ENCODE measurements around the gene DNAH8.
"Not testable (repeated sequence)": the region's sequence is repeated elsewhere in the genome, so short reads cannot be mapped to it uniquely, and the experiment has no call there.

Gene DNAH8

GRCh38 chr6:38909015-38909730 is 194.1 kb downstream of the DNAH8 start:
- no peak overlapping the region for H3K27ac ChIP-seq (ENCODE audit: low read depth, low read length)
- H3K4me3 ChIP-seq (ENCODE audit: low read depth in 1 of 2, low read length in 2 of 2): no peak overlapping the region
- peaks cover 0 to 9% of the 10 kb centered on the region in 2 donors for H3K4me1 ChIP-seq (ENCODE audit: control insufficient read depth in 1 of 2, insufficient read depth in 2 of 2, low read length in 2 of 2)
- H3K36me3 ChIP-seq (ENCODE audit: control insufficient read depth in 1 of 2, insufficient read depth in 2 of 2, low read length in 2 of 2): no peaks in the 10 kb centered on the region
- H3K27me3 ChIP-seq (ENCODE audit: control insufficient read depth in 1 of 2, insufficient read depth in 2 of 2, low read length in 2 of 2): no peaks in the 10 kb centered on the region
- no peak overlapping the region for H3K9ac ChIP-seq (ENCODE audit: low read depth in 1 of 2, low read length in 2 of 2)
- H3K9me3 ChIP-seq (ENCODE audit: control insufficient read depth in 1 of 2, low read length in 2 of 2): no peaks in the 10 kb centered on the region

GRCh38 chr6:38910207-38910606 is 195.1 kb downstream of the DNAH8 start:
- Histone ChIP-seq H3K9ac (ENCODE audit: low read depth in 1 of 2, low read length in 2 of 2) (no peak overlapping the region), H3K36me3 (ENCODE audit: control insufficient read depth in 1 of 2, insufficient read depth in 2 of 2, low read length in 2 of 2) (no peaks in the 10 kb centered on the region), H3K4me3 (ENCODE audit: low read depth in 1 of 2, low read length in 2 of 2) (no peak overlapping the region), H3K27ac (ENCODE audit: low read depth, low read length) (no peak overlapping the region), H3K9me3 (ENCODE audit: control insufficient read depth in 1 of 2, low read length in 2 of 2) (no peaks in the 10 kb centered on the region), H3K27me3 (ENCODE audit: control insufficient read depth in 1 of 2, insufficient read depth in 2 of 2, low read length in 2 of 2) (no peaks in the 10 kb centered on the region), H3K4me1 (ENCODE audit: control insufficient read depth in 1 of 2, insufficient read depth in 2 of 2, low read length in 2 of 2) (peaks cover 0 to 9% of the 10 kb centered on the region in 2 donors)

GRCh38 chr6:38912378-38912777 is 197.3 kb downstream of the DNAH8 start:
- Histone ChIP-seq H3K27me3 (ENCODE audit: control insufficient read depth in 1 of 2, insufficient read depth in 2 of 2, low read length in 2 of 2) (no peaks in the 10 kb centered on the region), H3K9me3 (ENCODE audit: control insufficient read depth in 1 of 2, low read length in 2 of 2) (no peaks in the 10 kb centered on the region), H3K27ac (ENCODE audit: low read depth, low read length) (no peak overlapping the region), H3K36me3 (ENCODE audit: control insufficient read depth in 1 of 2, insufficient read depth in 2 of 2, low read length in 2 of 2) (no peaks in the 10 kb centered on the region), H3K4me3 (ENCODE audit: low read depth in 1 of 2, low read length in 2 of 2) (no peak overlapping the region), H3K9ac (ENCODE audit: low read depth in 1 of 2, low read length in 2 of 2) (no peak overlapping the region), H3K4me1 (ENCODE audit: control insufficient read depth in 1 of 2, insufficient read depth in 2 of 2, low read length in 2 of 2) (peaks cover 0 to 7% of the 10 kb centered on the region in 2 donors)

GRCh38 chr6:38915205-38915925 is 200.3 kb downstream of the DNAH8 start:
- H3K4me3 ChIP-seq (ENCODE audit: low read depth in 1 of 2, low read length in 2 of 2): no peak overlapping the region
- H3K9me3 ChIP-seq (ENCODE audit: control insufficient read depth in 1 of 2, low read length in 2 of 2): no peaks in the 10 kb centered on the region
- H3K4me1 ChIP-seq (ENCODE audit: control insufficient read depth in 1 of 2, insufficient read depth in 2 of 2, low read length in 2 of 2): no peaks in the 10 kb centered on the region
- no peak overlapping the region for H3K27ac ChIP-seq (ENCODE audit: low read depth, low read length)
- H3K9ac ChIP-seq (ENCODE audit: low read depth in 1 of 2, low read length in 2 of 2): no peak overlapping the region
- no peaks in the 10 kb centered on the region for H3K36me3 ChIP-seq (ENCODE audit: control insufficient read depth in 1 of 2, insufficient read depth in 2 of 2, low read length in 2 of 2)
- H3K27me3 ChIP-seq (ENCODE audit: control insufficient read depth in 1 of 2, insufficient read depth in 2 of 2, low read length in 2 of 2): no peaks in the 10 kb centered on the region

DNA sequence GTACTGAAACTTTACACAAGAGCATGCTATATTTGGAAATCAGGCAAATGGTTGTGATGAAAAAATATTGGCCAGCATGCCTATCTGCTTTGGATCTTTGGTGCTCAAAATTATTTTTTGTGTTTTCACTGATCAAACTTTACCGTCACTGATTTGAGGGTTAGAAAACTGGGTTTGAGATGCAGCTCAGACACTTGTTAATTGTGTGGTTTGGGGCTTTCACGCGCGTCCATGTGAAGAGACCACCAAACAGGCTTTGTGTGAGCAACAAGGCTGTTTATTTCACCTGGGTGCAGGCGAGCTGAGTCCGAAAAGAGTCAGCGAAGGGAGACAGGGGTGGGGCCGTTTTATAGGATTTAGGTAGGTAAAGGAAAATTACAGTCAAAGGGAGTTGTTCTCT is 206.4 kb downstream of the DNAH8 start:
- not testable (repeated sequence) for H3K27ac ChIP-seq (ENCODE audit: low read depth, low read length); H3K4me3 ChIP-seq (ENCODE audit: low read depth in 1 of 2, low read length in 2 of 2); H3K4me1 ChIP-seq (ENCODE audit: control insufficient read depth in 1 of 2, insufficient read depth in 2 of 2, low read length in 2 of 2); H3K36me3 ChIP-seq (ENCODE audit: control insufficient read depth in 1 of 2, insufficient read depth in 2 of 2, low read length in 2 of 2); H3K27me3 ChIP-seq (ENCODE audit: control insufficient read depth in 1 of 2, insufficient read depth in 2 of 2, low read length in 2 of 2); H3K9me3 ChIP-seq (ENCODE audit: control insufficient read depth in 1 of 2, low read length in 2 of 2); H3K9ac ChIP-seq (ENCODE audit: low read depth in 1 of 2, low read length in 2 of 2)

DNA sequence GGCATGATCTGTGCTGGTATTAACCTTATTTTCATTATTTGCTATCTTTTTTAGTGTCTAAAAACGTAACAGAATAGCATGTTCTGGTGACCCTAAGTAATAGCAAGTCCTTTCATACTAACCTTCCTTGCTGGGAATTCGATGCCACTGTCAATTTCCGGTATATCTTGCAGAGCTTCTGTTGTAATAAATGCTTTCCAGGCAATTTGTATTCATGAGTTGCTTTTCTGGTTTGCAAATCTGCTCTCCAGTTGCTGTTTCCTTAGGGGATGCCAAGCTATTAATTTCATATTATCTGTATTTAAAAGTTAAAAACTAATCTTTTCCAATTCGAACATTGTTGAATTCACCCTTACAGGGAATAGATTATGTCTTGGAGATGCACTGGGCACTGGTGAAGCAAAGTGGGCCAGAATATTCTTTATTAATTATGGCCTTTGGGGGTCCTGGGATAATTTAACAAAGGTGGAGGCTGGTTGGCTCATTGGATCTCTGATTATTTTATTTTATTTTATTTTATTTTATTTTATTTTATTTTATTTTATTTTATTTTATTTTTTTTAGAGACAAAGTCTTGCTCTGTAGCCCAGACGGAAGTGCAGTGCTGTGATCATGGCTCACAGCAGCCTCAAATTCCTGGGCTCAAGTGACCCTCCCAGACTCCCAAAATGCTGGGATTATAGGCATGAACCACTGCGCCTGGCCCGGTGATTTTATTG is 209.8 kb downstream of the DNAH8 start:
- Histone ChIP-seq H3K9ac (ENCODE audit: low read depth in 1 of 2, low read length in 2 of 2) (no peak overlapping the region), H3K27ac (ENCODE audit: low read depth, low read length) (no peak overlapping the region), H3K27me3 (ENCODE audit: control insufficient read depth in 1 of 2, insufficient read depth in 2 of 2, low read length in 2 of 2) (peaks cover 0 to 3% of the 10 kb centered on the region in 2 donors), H3K9me3 (ENCODE audit: control insufficient read depth in 1 of 2, low read length in 2 of 2) (no peaks in the 10 kb centered on the region), H3K36me3 (ENCODE audit: control insufficient read depth in 1 of 2, insufficient read depth in 2 of 2, low read length in 2 of 2) (no peaks in the 10 kb centered on the region), H3K4me3 (ENCODE audit: low read depth in 1 of 2, low read length in 2 of 2) (no peak overlapping the region), H3K4me1 (ENCODE audit: control insufficient read depth in 1 of 2, insufficient read depth in 2 of 2, low read length in 2 of 2) (no peaks in the 10 kb centered on the region)

DNA sequence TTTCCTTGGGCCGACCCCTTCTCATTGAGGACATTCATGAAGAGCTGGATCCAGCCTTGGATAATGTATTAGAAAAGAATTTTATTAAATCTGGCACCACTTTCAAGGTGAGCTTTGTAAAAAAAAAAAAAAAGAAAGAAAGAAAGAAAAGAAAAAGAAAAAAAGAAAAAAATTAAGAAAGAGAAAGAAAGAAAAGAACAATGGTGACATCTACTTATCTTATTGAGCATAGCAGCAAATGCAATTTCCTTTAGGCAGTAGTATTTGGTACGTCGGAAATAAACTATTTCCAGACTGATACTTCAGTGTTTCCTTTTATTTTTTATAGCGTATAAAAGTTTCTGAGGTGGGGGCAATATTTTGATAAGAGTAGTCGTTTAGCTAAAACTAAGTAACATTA is 214.4 kb downstream of the DNAH8 start:
- no peak overlapping the region for H3K27ac ChIP-seq (ENCODE audit: low read depth, low read length)
- H3K9ac ChIP-seq (ENCODE audit: low read depth in 1 of 2, low read length in 2 of 2): no peak overlapping the region
- H3K27me3 ChIP-seq (ENCODE audit: control insufficient read depth in 1 of 2, insufficient read depth in 2 of 2, low read length in 2 of 2): peaks cover 0 to 3% of the 10 kb centered on the region in 2 donors
- no peak overlapping the region for H3K4me3 ChIP-seq (ENCODE audit: low read depth in 1 of 2, low read length in 2 of 2)
- H3K9me3 ChIP-seq (ENCODE audit: control insufficient read depth in 1 of 2, low read length in 2 of 2): no peaks in the 10 kb centered on the region
- no peaks in the 10 kb centered on the region for H3K36me3 ChIP-seq (ENCODE audit: control insufficient read depth in 1 of 2, insufficient read depth in 2 of 2, low read length in 2 of 2)
- no peaks in the 10 kb centered on the region for H3K4me1 ChIP-seq (ENCODE audit: control insufficient read depth in 1 of 2, insufficient read depth in 2 of 2, low read length in 2 of 2)

DNA sequence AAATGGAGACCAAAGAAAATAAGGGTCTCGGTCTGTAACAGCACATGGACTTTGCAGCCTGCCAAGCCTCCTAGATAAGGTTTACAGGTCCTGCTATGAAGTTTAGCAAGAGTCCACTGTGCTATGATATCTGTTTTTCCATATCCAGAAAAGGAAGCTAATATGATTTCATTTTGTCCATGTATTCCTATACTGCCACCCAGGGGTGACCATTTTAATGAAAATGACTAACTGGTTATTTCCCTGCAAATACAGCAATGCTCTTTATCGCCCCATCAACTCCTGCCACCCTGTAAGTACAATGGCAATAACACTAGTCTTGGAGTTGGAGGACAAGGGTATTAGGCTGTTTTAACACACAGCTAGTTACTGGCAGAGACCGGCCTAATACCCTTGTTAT is 218.3 kb downstream of the DNAH8 start:
- Histone ChIP-seq H3K36me3 (ENCODE audit: control insufficient read depth in 1 of 2, insufficient read depth in 2 of 2, low read length in 2 of 2) (no peaks in the 10 kb centered on the region), H3K4me1 (ENCODE audit: control insufficient read depth in 1 of 2, insufficient read depth in 2 of 2, low read length in 2 of 2) (no peaks in the 10 kb centered on the region), H3K4me3 (ENCODE audit: low read depth in 1 of 2, low read length in 2 of 2) (no peak overlapping the region), H3K9me3 (ENCODE audit: control insufficient read depth in 1 of 2, low read length in 2 of 2) (no peaks in the 10 kb centered on the region), H3K27me3 (ENCODE audit: control insufficient read depth in 1 of 2, insufficient read depth in 2 of 2, low read length in 2 of 2) (peaks cover 0 to 3% of the 10 kb centered on the region in 2 donors), H3K27ac (ENCODE audit: low read depth, low read length) (no peak overlapping the region), H3K9ac (ENCODE audit: low read depth in 1 of 2, low read length in 2 of 2) (no peak overlapping the region)

DNA sequence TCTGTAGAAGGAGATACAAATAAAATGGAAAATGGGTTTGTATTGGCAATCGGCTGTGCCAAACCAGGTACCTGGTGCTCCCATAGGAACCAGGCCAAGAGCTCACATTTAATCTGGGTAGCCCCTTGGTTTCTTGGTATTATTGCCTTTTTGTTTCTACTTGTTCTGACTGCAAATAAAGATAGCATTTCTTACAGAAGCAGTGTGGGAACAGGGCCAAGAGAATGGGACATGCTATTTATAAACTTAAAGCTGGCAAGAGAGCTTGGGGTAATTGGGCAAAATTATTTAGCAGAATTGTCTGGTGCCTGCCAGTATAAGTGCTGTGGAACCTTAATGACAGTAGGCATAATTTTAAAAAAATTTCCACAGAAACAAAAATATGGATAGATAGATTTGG is 219.9 kb downstream of the DNAH8 start:
- no peak overlapping the region for H3K27ac ChIP-seq (ENCODE audit: low read depth, low read length)
- H3K9me3 ChIP-seq (ENCODE audit: control insufficient read depth in 1 of 2, low read length in 2 of 2): no peaks in the 10 kb centered on the region
- H3K9ac ChIP-seq (ENCODE audit: low read depth in 1 of 2, low read length in 2 of 2): no peak overlapping the region
- no peaks in the 10 kb centered on the region for H3K27me3 ChIP-seq (ENCODE audit: control insufficient read depth in 1 of 2, insufficient read depth in 2 of 2, low read length in 2 of 2)
- no peaks in the 10 kb centered on the region for H3K36me3 ChIP-seq (ENCODE audit: control insufficient read depth in 1 of 2, insufficient read depth in 2 of 2, low read length in 2 of 2)
- H3K4me1 ChIP-seq (ENCODE audit: control insufficient read depth in 1 of 2, insufficient read depth in 2 of 2, low read length in 2 of 2): no peaks in the 10 kb centered on the region
- no peak overlapping the region for H3K4me3 ChIP-seq (ENCODE audit: low read depth in 1 of 2, low read length in 2 of 2)

All from duodenal mucosa (tissue), 2 donors.